NCI-H748 (cell line): ENCODE measurements around the gene SKA3.
A peak's percentile ranks its signal among the peaks of the same experiment; 100 is the strongest.
"Not testable (repeated sequence)": the region's sequence is repeated elsewhere in the genome, so short reads cannot be mapped to it uniquely, and the experiment has no call there.

Experiments
- DNase-seq: peaks from one replicate; lab custom pipeline; 2025; ENCODE audit not compliant: unreplicated experiment; lab: John Stamatoyannopoulos, UW

The SKA3 gene

GRCh38 chr13:21171420-21171819, 4.9 kb downstream of the SKA3 start:
- no peak for DNase-seq

GRCh38 chr13:21165606-21166005, 10.7 kb downstream of the SKA3 start:
- not testable (repeated sequence) for DNase-seq

GRCh38 chr13:21164631-21165030, 11.7 kb downstream of the SKA3 start:
- DNase-seq: no peak

- no peak for DNase-seq
Observed at GRCh38 chr13:21152251-21152899, 24.0 kb downstream of the SKA3 start.

GRCh38 chr13:21150013-21150412, 26.3 kb downstream of the SKA3 start:
- DNase-seq: no peak

GRCh38 chr13:21149568-21149967, 26.8 kb downstream of the SKA3 start:
- DNase-seq: no peak

GRCh38 chr13:21148557-21149258, 27.6 kb downstream of the SKA3 start:
- no peak for DNase-seq

GRCh38 chr13:21147827-21148226, 28.5 kb downstream of the SKA3 start:
- DNase-seq: no peak

- no peak for DNase-seq
Observed at GRCh38 chr13:21142766-21143165, 33.6 kb downstream of the SKA3 start.

- DNase-seq: peak; percentile 49
Observed at GRCh38 chr13:21139374-21139773, 37.0 kb downstream of the SKA3 start.

GRCh38 chr13:21138561-21138960, 37.8 kb downstream of the SKA3 start:
- DNase-seq: no peak

- DNase-seq: no peak
Observed at GRCh38 chr13:21137696-21138095, 38.7 kb downstream of the SKA3 start.

- not testable (repeated sequence) for DNase-seq
Observed at GRCh38 chr13:21135833-21136232, 40.5 kb downstream of the SKA3 start.

GRCh38 chr13:21134475-21134874, 41.9 kb downstream of the SKA3 start:
- DNase-seq: no peak

- DNase-seq: no peak
Observed at GRCh38 chr13:21133077-21133476, 43.3 kb downstream of the SKA3 start.

- DNase-seq: no peak
Observed at GRCh38 chr13:21130116-21130515, 46.2 kb downstream of the SKA3 start.

- DNase-seq: peak; percentile 99
Observed at GRCh38 chr13:21124852-21125251, 51.5 kb downstream of the SKA3 start.

- DNase-seq: no peak
Observed at GRCh38 chr13:21123956-21124355, 52.4 kb downstream of the SKA3 start.

- no peak for DNase-seq
Observed at GRCh38 chr13:21121616-21122015, 54.7 kb downstream of the SKA3 start.

- no peak for DNase-seq
Observed at GRCh38 chr13:21120191-21120590, 56.2 kb downstream of the SKA3 start.

- no peak for DNase-seq
Observed at GRCh38 chr13:21119526-21119925, 56.8 kb downstream of the SKA3 start.

GRCh38 chr13:21118180-21118579, 58.2 kb downstream of the SKA3 start:
- no peak for DNase-seq
